Stimulated activated CD8-positive, alpha-beta memory T cell treated with anti-CD3 and anti-CD28 coated beads, Interleukin-12 subunit alpha, Interleukin-12 subunit beta, amount 100 ng/mL, for 24 hours (primary cell): ENCODE data around the gene ALCAM.

ENCODE experiments used
- DNase-seq: peaks from one replicate; pipeline ENCODE4 v3.0.0-alpha.2; 2020; ENCODE audit errors: extremely low read depth

Gene ALCAM

DNA sequence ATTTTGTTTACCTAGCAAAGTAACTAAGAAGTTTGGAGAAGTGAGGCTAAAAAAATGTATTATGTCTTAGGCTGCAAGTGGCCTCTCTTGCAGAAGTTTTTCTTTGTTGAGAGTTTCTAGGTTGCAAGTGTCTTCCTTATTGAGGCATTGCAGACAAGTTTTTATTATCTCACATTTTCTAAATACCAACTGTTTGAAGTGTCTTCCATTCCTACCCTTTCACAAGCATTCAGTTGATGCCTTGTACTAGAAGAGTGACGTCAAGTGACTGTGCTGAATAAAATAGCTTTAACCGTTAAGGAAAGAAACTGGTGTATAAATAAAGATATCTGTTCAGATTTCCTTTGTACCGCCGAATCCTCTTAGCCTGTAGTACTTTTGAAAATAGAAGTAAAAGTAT lies 123.3 kb downstream of the ALCAM start:
- DNase-seq = no peak

DNA sequence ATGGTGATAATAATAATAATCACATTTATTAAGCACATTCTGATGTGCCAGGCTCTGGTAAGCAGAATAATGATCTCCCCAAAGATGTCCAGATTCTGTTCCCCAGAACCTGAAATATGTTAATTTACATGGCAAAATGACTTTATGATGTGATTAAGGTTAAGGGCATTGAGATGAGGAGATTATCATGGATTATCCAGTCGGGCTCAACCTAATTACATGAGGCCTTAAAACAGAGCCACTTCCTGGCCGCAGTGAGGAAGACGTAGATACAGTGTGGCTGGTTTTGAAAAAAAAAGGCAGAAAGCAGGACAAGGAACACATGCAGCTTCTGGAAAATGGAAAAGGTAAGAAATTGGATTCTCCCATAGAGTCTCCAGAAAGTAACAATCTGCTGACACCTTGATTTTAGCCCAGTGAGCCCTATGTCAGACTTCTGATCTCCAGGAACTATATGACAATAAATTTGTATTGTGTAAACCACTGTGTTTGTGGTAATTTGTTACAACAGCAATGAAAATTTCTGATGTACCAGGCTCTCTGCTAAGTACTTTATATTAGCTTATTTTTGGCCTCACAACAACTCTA lies 126.7 kb downstream of the ALCAM start:
- DNase-seq = no peak

DNA sequence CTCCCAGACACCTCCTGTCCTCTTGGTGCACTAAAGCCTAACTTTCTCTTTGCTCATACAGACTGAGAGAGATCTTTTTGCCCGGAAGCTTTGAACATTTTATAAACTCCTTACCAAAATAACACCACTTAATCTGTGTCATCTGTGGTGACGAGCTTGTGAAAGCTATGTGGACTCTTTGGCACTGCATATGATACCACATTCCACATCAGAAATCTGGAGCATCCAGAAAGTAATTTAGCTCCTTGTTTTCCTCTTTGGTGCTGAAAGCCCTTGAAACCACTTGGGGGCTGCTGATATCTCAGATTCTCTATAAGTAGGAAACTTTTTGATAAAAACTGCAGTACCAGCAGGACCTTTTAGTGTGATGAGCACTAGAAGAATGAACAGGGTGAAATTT lies 128.3 kb downstream of the ALCAM start:
- no peak for DNase-seq

DNA sequence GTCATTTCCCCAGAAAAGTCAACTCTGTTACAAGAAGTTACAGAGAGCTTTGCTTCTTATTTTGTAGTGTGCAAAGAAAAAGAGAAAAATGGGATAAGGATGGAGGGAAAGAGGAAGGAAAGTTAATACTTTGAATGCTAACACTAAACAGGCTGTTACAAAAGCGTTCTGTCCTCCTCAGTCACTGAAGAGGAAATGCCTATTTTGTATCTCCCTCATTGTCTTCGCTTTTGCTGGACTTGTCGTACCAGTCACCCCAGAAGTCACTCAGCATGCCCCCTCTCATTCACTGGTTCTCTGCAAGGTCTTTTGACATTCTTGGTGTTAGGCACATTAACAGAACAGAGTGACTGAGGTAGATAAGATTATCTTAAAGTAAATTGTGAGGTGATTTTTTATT lies 129.6 kb downstream of the ALCAM start:
- no peak for DNase-seq

DNA sequence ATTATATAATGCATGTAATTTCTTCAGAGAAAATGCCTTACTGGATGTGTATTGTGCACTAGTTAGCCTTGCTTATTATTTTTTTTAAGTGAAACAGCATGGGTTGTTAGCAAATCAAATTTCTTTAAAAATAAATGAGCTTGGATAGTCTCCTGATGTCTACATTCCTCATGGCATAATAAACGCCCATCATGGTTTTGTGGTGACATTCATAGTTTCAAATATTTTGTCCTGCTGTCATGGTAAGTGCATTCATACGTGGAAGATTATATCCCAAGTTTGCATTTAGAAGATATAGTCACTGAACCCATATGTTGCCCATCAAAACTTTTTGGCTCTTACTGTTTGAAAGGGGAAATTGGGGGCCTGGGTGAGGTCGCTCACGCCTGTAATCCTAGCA lies 130.7 kb downstream of the ALCAM start:
- no peak for DNase-seq

DNA sequence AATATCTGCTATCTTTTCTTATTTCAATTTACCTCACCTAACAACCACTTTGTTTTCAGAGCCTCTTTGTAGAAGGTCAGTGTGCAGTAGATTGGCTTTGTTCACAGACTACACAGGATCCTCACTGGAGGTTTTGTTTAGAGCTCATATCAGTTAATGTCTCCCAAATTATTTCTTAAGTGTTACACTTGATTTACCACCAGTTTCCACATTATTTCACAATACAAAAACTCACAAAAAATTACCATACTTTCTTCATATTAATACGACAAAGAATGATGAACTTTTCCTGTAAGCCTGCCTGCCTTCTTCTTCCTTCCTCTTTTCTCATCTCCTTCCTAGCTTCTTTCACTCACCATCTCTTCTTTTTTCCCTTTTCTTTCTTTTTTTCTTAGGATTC lies 133.3 kb downstream of the ALCAM start:
- DNase-seq = no peak

DNA sequence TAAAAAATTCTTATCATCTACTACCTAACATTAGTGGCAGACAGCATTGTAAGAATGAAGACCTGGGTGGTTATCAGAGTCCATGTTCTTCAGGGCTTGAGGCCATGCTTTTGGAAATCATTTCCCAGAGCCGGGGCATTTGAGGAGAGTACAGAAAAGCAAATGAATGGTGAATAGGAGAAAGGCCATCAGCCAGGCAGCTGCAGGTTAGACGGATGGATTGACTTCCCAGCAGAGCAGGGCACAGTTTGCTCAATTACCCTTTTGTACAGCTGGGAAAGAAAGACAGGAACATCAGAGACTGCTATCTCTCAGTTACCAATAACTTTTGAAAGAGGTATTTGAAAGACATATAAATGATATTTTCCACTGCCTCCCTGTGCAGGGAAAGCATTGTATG lies 135.6 kb downstream of the ALCAM start:
- no peak for DNase-seq

DNA sequence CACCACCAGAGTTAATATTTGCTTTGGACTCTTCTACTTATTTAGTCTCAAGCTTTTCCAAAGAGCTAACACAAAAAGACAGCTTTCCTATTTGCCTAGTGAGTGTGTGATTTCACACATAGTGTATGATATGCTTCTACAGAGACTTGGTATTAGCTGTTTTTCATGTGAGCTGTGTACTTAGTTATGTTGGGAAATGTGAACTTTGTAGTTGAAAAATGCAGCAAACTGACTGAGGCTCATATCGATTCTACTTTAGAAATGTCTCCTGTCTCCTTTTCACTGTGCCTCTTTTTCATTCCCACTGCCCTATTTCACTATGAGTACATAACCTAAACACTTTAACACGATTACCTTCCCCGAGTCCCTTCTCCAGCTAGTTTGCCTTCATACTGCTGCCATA lies 136.5 kb downstream of the ALCAM start:
- DNase-seq = no peak

DNA sequence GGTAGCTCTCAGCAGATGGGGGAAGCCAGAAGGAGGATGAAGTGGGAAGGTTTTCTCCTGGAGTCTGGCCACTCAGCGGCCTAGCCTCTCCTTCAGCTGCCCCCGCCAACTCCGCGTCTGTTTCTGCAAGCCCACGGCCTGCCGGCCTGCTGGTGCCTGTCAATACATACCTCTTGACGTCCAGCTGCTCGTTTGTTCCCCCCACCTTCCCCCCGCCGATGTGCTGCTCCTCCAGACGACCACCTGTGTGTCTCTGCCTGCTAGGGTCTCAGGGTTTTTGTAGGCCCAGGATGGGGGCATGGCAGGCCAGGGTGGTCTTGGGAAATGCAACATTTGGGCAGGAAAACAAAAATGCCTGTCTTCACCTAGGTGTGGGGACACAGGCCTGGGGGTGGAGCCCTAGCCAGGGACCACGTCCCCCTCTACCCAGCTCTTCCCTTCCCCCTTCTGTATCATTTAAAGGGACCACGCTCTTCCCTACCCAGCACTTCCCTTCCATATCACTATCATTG lies 137.8 kb downstream of the ALCAM start:
- no peak for DNase-seq

DNA sequence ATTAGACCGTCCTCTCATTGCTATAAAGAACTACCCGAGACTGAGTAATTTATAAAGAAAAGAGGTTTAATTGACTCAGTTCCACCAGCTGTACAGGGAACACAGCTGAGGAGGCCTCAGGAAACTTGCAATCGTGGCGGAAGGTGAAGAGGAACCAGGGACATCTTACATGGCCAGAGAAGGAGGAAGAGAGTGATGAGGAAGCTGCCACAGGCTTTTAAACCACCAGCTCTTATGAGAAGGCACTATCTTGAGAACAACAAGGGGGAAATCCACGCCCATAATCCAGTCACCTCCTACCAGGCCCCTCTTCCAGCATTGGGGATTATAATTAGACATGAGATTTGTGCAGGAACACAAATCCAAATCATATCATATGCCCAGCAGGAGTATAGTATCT lies 138.5 kb downstream of the ALCAM start:
- DNase-seq = no peak

DNA sequence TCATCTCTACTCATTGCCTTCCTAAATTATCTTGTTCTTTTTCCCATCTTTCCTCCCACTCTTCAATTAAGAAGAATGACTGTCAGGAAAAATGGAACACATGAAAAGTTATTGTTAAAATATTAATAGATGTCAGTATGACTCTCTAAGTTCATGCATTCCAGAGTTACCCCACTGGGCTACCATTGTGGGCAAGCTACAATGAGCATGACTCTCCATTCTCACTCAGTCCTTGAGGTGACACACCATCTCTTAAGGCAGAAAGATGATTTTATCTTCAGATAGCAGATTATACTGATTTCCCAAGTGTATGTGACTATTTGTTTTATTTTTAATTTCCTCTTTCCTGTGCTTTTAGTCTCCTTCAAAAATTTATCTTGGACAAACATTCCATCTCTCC lies 144.3 kb downstream of the ALCAM start:
- no peak for DNase-seq

DNA sequence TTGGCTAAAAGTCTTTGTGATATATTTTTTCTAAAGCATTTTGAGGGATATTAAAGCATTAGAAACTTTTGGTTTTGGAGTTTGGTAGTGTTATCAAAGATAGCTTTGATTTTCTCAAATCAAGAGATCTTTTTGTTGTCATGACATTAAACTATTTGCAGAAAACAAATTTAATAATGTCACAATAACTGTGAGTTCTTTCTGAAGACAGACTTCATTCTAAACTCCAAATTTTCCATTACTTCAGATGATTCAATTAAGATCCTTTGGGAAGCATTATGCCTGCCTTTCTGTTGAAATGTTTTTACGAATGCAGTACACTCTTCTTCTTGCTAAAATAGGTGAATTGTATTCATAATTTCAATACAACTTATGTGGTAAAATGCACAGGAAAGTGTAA lies 145.4 kb downstream of the ALCAM start:
- DNase-seq = no peak

DNA sequence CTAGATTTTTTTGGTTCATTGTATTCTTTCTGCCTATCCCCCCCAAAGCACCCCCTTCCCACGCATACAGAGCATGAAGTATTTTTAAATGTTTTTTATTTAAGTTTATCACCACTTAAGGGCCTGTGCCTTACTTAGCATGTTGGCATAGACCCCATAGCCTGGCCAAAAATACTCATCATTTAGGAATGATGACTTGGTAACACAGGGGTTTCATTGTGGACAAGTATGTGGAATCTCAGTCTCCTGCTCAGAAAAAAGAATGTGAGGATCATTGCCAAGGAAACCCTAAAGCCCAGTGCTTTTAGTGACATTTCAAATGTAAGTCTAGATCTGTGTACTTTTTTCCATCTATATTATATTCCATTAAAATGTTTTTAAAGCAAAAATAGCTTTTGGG lies 146.3 kb downstream of the ALCAM start:
- no peak for DNase-seq

DNA sequence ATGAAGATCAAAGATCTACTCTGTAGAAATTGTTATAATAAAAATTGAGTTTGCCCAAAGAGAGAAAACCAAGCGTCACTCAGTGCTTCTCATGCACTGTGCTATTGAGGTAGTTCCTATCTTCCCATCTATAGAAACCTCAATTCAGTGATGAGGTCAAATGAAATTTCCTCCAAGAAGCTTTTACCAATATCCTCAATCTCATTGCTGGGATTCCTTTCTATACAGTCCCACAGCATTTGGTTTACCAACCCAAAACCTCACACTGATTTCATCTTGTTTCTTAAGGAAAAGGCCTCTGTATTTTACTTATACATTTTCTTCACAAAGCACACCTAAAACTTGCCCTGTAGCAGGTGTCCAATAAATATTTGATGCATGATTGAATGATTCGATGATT lies 147.2 kb downstream of the ALCAM start:
- no peak for DNase-seq

DNA sequence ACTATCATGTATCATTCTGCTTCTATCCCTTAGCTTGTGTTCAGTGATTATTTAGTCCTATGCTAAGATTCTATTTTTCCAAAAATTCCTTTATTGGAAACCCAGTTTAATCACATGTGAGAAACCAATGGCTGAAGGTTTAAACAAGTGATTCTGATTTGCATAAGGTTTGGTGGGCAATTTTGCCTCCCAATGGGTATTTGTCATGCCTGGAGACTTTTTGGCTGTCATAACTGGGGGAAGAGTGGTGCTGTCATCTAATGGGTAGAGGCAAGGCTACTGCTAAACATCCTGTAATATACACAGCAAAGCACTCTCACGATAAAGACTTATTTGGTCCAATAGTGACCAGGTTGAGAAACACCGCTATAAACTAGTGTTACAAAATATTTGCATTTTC lies 148.7 kb downstream of the ALCAM start:
- no peak for DNase-seq

DNA sequence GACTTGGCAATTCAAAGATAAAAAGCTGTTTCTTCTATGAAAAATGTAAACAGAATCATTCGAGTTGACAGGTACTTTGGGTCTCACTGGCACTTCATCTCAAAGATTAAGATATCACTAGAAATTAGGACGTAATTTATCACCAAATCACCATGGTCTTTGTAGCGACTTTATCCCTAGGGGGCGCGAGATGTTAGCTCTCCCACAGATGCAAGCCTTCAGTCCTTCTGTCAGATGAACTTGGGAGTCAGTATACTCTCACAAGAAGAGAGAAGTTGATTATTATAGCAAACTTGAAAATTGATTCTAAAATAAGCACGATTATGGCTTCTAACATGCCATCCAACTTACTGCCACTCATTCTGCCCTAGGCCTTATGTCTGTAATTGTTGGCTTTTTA lies 150.3 kb downstream of the ALCAM start:
- DNase-seq = no peak

DNA sequence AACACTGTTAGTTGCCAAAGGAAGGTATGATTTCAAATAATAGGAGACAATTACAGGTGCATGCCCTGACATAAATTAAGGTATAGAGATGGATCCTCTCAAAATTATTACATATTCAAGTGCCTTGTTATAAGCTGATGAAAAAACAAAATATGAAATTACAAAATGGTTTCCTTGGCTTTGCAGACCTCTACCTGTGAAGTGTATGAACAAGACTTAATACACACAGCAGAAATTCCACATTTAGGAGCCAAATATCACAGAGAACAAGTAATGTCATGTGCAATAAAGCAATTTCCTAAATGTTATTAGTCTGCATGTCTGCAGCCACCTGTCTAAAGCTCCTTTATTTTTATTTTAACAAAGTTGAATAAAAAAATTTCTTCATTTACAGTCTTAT lies 151.5 kb downstream of the ALCAM start:
- no peak for DNase-seq

DNA sequence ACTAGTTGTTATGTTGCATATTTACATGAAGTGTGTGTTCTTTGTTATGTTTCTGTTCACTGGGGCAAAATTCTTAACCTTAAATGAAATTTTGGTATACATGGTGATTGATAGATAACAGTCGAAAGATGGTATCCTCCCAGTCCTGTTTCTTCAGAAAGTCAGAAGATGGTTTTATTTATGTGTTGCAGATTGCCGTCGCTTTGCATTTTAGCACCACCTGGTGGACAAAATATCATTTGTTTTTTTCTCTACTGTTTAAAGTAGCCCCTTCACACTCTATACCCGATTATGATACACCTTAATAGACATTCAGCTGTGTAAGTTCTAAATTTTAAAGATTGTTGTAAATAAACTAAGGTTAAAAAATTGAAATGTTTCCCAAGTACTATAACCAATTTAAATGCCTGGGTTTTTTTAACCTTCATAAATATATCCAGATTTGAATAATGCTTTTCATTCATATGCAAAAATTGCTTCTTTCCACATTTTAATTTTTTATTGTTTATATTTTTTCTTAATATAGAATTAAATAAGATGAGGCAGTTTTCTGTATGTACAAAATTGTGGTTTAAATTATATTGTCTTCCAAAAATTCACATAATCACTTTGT lies 152.2 kb downstream of the ALCAM start:
- DNase-seq = no peak

DNA sequence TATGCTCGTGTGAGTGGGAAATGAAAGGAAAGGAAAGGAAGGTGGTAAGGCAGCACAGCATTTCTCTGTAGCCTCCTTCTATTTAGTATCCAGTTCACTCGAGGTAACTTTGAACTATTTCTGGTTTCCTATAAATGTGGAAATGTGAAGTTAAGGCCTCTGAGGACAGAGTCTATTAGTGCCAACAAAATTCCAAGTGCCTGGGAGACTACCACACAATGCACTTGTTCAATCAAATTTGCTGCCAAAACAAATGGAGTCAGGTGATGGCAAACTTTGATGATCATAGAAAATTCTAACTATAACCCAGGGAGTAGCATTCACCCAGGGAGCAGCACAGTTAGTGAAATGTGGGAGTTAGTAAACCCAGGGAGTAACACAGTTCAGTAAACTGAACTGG lies 155.1 kb downstream of the ALCAM start:
- no peak for DNase-seq

DNA sequence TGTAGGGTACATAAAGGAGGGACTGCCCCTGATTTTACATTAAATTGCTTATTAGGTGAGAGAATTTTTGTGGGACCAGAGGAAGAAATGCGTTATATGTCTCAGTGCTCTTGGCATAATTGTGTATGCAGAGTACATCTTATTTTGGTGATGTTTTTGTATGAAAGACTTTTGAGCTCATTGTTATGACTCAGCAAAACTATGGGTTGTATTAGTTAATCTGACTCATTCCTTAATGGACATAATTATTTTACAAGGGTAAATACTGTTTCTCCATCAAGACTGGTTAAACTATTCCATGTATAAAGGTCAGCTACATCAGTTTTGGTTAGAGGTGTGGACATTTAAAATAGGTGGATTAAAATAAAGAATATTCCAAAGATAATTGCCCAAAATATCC lies 156.8 kb downstream of the ALCAM start:
- DNase-seq = no peak

DNA sequence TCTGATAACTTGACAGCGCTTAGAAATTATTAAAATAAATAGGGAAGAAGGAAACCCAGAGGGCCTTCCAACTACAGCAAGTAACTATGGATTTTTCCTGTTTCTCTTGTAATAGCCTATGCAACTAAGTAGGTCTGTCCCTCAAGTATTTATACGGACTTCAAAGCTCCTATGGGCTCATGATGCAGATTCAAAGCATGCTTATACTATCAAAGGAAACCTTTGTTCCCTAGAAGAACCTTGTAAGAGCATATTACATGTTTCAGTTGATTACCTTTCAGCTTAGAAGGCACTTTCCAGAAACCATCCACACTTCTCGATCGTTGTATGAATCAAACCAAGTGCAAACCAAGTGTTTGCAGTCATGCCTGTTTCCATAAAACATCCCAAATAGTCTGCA lies 158.8 kb downstream of the ALCAM start:
- DNase-seq = no peak

DNA sequence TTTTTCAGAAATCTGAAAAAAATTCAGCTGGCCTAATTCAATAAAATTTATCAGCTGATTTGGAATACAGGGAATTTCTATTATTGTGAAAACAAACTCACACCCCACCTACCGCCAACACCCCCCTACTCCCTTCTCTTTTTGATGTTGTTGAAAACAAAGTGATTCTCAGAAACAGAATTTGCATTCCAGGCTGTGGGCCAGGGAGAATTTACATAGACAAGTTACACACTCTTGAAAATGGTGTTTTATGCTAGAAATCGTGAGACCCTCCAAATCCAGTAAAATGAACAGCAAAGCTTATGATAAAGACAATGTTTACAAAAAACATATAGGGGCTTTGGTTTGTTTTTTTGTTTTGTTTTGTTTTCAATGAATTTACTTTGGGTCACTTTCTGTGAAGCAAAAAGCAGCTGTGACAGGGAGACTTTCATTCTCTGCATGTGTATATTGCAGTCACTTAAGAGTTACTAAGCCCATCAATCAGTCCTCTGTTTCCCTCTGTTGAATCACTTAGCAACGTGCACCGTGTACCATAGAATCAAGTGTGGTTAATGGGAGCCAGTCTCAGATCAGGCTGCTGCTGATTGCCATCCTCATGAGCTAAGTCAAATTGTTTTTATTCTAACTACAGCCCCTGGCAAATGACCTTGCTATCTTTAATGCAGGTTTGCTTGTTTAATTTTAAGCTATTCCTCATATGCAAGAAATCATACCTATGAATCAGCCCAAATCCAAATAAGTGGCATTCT lies 159.8 kb downstream of the ALCAM start:
- DNase-seq = no peak

DNA sequence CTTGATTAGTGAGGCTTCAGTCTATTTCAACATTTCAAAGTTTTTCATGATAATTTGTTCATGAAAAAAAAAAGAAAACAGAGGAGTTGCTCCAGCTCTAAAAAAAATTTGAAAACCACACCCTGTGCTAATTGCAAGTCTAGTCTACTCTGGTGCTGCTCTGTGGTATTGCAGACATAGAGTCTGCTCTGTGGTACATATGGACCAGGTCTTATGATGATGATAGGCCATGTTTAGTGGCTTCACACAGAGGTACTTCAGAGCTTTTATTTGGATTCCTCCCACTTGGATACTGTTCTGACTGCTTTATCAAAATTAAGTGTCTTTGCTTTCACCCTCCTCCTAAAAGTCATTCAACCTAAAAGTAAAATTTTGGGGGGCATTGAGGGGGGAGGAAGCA lies 160.8 kb downstream of the ALCAM start:
- DNase-seq = no peak
